Neural cell (in vitro differentiated cells): ENCODE results near the gene RBM8A. TPM values are rescaled to one million over a fixed set of nuclear protein-coding genes. Genes with fewer than 3 reads are reported as not detected.

ENCODE experiments used
- H2AFZ ChIP-seq: fragments of 200-600, 300-800 bp; sonication (generic), shearing (Covaris generic); 2 replicates; pipeline ENCODE4 v1.6.0; 2014; ENCODE audit warnings: low read depth, mild to moderate bottlenecking, antibody characterized with exemption, low read length, moderate library complexity
- H3F3A ChIP-seq: fragments of 200-600 bp; shearing (Covaris generic); 2 replicates; pipeline ENCODE4 v1.6.1; 2016; ENCODE audit warnings: mild to moderate bottlenecking, moderate library complexity, mixed read lengths, antibody characterized with exemption, low read length; ENCODE audit not compliant: insufficient read depth, poor library complexity, severe bottlenecking
- H3K27ac ChIP-seq: fragments of 200-600, 300-800 bp; sonication (generic), shearing (Covaris generic); 2 replicates; pipeline ENCODE4 v1.5.1; 2014; ENCODE audit warnings: mild to moderate bottlenecking, low read length, moderate library complexity
- H3K27me3 ChIP-seq: fragments of 300-800, 200-600 bp; sonication (generic), shearing (Covaris generic); 2 replicates; pipeline ENCODE4 v1.6.0; 2014; ENCODE audit warnings: mild to moderate bottlenecking, low read depth, low read length, moderate library complexity; ENCODE audit not compliant: insufficient read depth
- H3K36me3 ChIP-seq: fragments of 300-800, 200-600 bp; sonication (generic), shearing (Covaris generic); 2 replicates; pipeline ENCODE4 v1.5.1; 2014; ENCODE audit warnings: mild to moderate bottlenecking, antibody characterized with exemption, low read length, moderate library complexity; ENCODE audit not compliant: insufficient read depth
- H3K4me2 ChIP-seq: fragments of 300-800, 200-600 bp; sonication (generic), shearing (Covaris generic); 2 replicates; pipeline ENCODE4 v1.6.0; 2014; ENCODE audit warnings: mild to moderate bottlenecking, low read length
- H3K4me3 ChIP-seq: fragments of 300-800, 200-600 bp; sonication (generic), shearing (Covaris generic); 2 replicates; pipeline ENCODE4 v1.5.1; 2014; ENCODE audit warnings: mild to moderate bottlenecking, low read length, moderate library complexity
- H3K79me2 ChIP-seq: fragments of 200-600 bp; shearing (Covaris generic); replicated peaks from 2 replicates; pipeline ENCODE4 v1.6.0; 2014; ENCODE audit warnings: mild to moderate bottlenecking, low read length, moderate library complexity; ENCODE audit not compliant: insufficient read depth
- H3K9ac ChIP-seq: fragments of 300-800, 200-600 bp; sonication (generic), shearing (Covaris generic); 2 replicates; pipeline ENCODE4 v1.6.1; 2016; ENCODE audit warnings: mild to moderate bottlenecking, low read length, mixed read lengths
- H3K9me2 ChIP-seq: fragments of 200-600 bp; shearing (Covaris generic); 2 replicates; pipeline ENCODE4 v1.6.1; 2016; ENCODE audit warnings: mild to moderate bottlenecking, low read length, mixed read lengths; ENCODE audit not compliant: insufficient read depth
- H3K9me3 ChIP-seq: fragments of 200-600, 300-800 bp; sonication (generic), shearing (Covaris generic); 2 replicates; pipeline ENCODE4 v1.6.1; 2016; ENCODE audit warnings: mild to moderate bottlenecking, mixed run types, low read length, moderate library complexity, mixed read lengths
- H4K20me1 ChIP-seq: fragments of 200-600 bp; shearing (Covaris generic); 2 replicates; pipeline ENCODE4 v1.6.1; 2016; ENCODE audit warnings: mild to moderate bottlenecking, mixed run types; ENCODE audit not compliant: insufficient read depth
- EP300 ChIP-seq: fragments of 450-650 bp; conservative IDR thresholded peaks from 2 replicates; pipeline ENCODE4 v1.6.1; 2014; ENCODE audit warnings: antibody characterized with exemption, mild to moderate bottlenecking, moderate library complexity; ENCODE audit not compliant: poor library complexity, severe bottlenecking
- EZH2 ChIP-seq: fragments of 200-600, 300-800 bp; shearing (Covaris generic), sonication (generic); IDR thresholded peaks from 2 replicates; pipeline ENCODE4 v1.6.1; 2014; ENCODE audit warnings: antibody characterized with exemption, low read length, borderline replicate concordance, mild to moderate bottlenecking; ENCODE audit not compliant: insufficient read depth, poor library complexity, severe bottlenecking
- MXI1 ChIP-seq: fragments of 450-650 bp; conservative IDR thresholded peaks from 2 replicates; pipeline ENCODE4 v1.6.1; 2014; ENCODE audit warnings: antibody characterized with exemption, mild to moderate bottlenecking; ENCODE audit not compliant: poor library complexity, severe bottlenecking
- POLR2AphosphoS5 ChIP-seq: IDR thresholded peaks from 2 replicates; pipeline ENCODE4 v1.6.1; 2012
- RAD21 ChIP-seq: fragments of 450-650 bp; conservative IDR thresholded peaks from 2 replicates; pipeline ENCODE4 v1.6.1; 2014; ENCODE audit warnings: antibody characterized with exemption, mild to moderate bottlenecking, moderate library complexity
- REST ChIP-seq: IDR thresholded peaks from 2 replicates; pipeline ENCODE4 v1.6.1; 2012; ENCODE audit warnings: borderline replicate concordance
- SMC3 ChIP-seq: fragments of 450-650 bp; conservative IDR thresholded peaks from 2 replicates; pipeline ENCODE4 v1.6.1; 2014; ENCODE audit warnings: antibody characterized with exemption, mild to moderate bottlenecking, moderate library complexity; ENCODE audit not compliant: poor library complexity
- TAF1 ChIP-seq: IDR thresholded peaks from 2 replicates; pipeline ENCODE4 v1.6.1; 2012; ENCODE audit warnings: low read depth
- polyA plus RNA-seq: library from polyadenylated mRNA; depleted of rRNA; stranded (reverse); fragments of >200 nt; gene quantifications from 2 replicates; pipeline ENCODE4 v1.2.3, GENCODE V29; 2014
- TF ChIP-seq, protein P1 (sequence below): fragments of 450-650 bp; IDR thresholded peaks from 2 replicates; pipeline ENCODE4 v1.5.1; 2014; ENCODE audit warnings: antibody characterized with exemption, mild to moderate bottlenecking, moderate library complexity; ENCODE audit not compliant: poor library complexity, severe bottlenecking

The RBM8A gene
- polyA plus RNA-seq, 1 donor from 2014 or later = 366 TPM

GRCh38 chr1:145874646-145875045, 52.6 kb downstream of the RBM8A start (continued):
- TF ChIP-seq, protein P1, sequence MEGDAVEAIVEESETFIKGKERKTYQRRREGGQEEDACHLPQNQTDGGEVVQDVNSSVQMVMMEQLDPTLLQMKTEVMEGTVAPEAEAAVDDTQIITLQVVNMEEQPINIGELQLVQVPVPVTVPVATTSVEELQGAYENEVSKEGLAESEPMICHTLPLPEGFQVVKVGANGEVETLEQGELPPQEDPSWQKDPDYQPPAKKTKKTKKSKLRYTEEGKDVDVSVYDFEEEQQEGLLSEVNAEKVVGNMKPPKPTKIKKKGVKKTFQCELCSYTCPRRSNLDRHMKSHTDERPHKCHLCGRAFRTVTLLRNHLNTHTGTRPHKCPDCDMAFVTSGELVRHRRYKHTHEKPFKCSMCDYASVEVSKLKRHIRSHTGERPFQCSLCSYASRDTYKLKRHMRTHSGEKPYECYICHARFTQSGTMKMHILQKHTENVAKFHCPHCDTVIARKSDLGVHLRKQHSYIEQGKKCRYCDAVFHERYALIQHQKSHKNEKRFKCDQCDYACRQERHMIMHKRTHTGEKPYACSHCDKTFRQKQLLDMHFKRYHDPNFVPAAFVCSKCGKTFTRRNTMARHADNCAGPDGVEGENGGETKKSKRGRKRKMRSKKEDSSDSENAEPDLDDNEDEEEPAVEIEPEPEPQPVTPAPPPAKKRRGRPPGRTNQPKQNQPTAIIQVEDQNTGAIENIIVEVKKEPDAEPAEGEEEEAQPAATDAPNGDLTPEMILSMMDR = no peak

DNA sequence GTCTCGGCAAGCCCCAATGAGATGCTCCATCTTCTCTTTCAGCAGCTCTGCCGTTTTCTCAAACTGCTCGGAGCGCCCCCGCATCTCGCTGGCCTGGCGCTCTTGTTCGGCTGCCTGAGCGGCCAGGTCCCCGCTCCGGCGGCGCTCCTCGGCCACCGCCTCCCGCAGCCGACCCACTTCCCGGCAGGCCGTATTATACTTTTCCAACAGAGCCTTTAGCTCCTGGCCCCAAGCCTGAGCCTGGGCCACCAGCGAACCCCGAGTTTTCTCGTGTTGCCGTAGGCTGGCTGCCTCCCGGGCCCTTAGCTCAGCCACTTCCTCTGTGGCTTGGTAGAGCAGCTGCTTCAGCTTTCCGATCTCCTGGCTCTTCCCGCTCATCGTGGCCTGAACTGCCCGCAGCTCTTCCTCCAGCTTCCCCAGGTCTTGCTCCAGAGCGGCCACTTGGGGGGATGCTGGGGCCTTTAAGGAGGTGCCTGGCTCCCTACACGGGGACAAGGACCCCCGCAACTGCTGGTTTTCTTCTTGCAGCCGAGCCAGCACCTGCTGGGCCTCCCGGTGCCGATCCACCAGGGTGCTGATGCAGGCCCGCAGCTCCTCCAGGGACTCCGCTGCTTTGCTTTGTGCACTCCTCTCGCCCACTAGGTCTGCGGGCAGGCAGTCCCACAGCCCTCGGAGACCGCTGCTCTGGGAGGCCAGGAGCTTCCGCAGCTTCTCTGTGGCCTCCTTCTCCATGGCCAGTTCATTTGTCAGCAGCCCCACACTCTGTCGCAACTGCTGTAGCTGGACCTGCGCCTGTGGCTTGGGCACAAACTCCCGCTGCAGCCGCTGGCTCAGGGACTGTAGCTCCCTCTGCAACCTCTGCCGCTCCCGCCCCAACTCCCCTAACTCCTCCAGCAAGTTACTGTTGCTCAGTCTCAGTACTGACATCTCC, 55.0 kb downstream of the RBM8A start:
- no peaks in the 10 kb centered on the region for H3K9me2 ChIP-seq
- H3K9me3 ChIP-seq = no peaks in the 10 kb centered on the region
- TF ChIP-seq SMC3 (no peak), EZH2 (no peak), TAF1 (no peak), POLR2AphosphoS5 (no peak), EP300 (no peak), MXI1 (no peak), RAD21 (no peak), REST (no peak)
- TF ChIP-seq, protein P1 = no peak
- H3K9ac ChIP-seq = no peak overlapping the region
- no peaks in the 10 kb centered on the region for H3K36me3 ChIP-seq
- no peaks in the 10 kb centered on the region for H3F3A ChIP-seq
- no peak overlapping the region for H2AFZ ChIP-seq
- no peaks in the 10 kb centered on the region for H3K79me2 ChIP-seq
- H3K4me3 ChIP-seq = peak overlapping the region; percentile 30
- peaks cover 8% of the 10 kb centered on the region for H3K27me3 ChIP-seq
- H3K4me2 ChIP-seq = no peak overlapping the region
- H3K27ac ChIP-seq = no peak overlapping the region
- no peaks in the 10 kb centered on the region for H4K20me1 ChIP-seq

Other genes with a start within 250 kb of the RBM8A start
- gene PDZK1, start 220.1 kb downstream of the RBM8A start, polyA plus RNA-seq = 0.88 TPM in 1 of 2 replicates, not detected in the other
- gene CD160, start 208.0 kb downstream of the RBM8A start, polyA plus RNA-seq = 1.5 TPM in 1 of 2 replicates, not detected in the other
- 22.3 and 25.7 TPM in 2 replicates for gene RNF115, start 103.4 kb downstream of the RBM8A start, polyA plus RNA-seq
- gene POLR3C, start 103.3 kb downstream of the RBM8A start, polyA plus RNA-seq = 30.1 and 33.1 TPM in 2 replicates
- 4.5 and 5.4 TPM in 2 replicates for gene NUDT17, start 81.9 kb downstream of the RBM8A start, polyA plus RNA-seq
- gene PIAS3, start 68.4 kb downstream of the RBM8A start, polyA plus RNA-seq = 15.0 and 16.5 TPM in 2 replicates
- 0.16 TPM in 1 of 2 replicates, not detected in the other for gene ANKRD35, start 41.6 kb downstream of the RBM8A start, polyA plus RNA-seq
- gene ITGA10, start 17.4 kb downstream of the RBM8A start, polyA plus RNA-seq = 0.84 and 0.94 TPM in 2 replicates
- gene PEX11B, start 8.8 kb downstream of the RBM8A start, polyA plus RNA-seq = 49.5 and 52.4 TPM in 2 replicates
- 15.7 and 17.0 TPM in 2 replicates for gene LIX1L, start 30.5 kb upstream of the RBM8A start, polyA plus RNA-seq
- 0.16 and 1.7 TPM in 2 replicates for gene ANKRD34A, start 37.1 kb upstream of the RBM8A start, polyA plus RNA-seq
- gene POLR3GL, start 37.2 kb upstream of the RBM8A start, polyA plus RNA-seq = 37.5 and 38.6 TPM in 2 replicates
- gene TXNIP, start 69.1 kb upstream of the RBM8A start, polyA plus RNA-seq = 140 and 165 TPM in 2 replicates
- not detected in 2 replicates for gene HJV, start 94.3 kb upstream of the RBM8A start, polyA plus RNA-seq
- 0.26 and 0.34 TPM in 2 replicates for gene NBPF10, start 217.3 kb upstream of the RBM8A start, polyA plus RNA-seq